Measurements from ENCODE around the gene THSD7A. TPM values are rescaled to one million over a fixed set of nuclear protein-coding genes. Genes with fewer than 3 reads are reported as not detected.

Gene THSD7A
- total and polyA plus RNA-seq, 9 of the 15 experiments (the other 6 are each of a cell fraction or from before 2014, with no cell fraction given): 0.01 to 0.02 TPM; not detected in 7

GRCh38 chr7:11473220-11473619 is 358.8 kb downstream of the THSD7A start:
- 0% methylated on average over 2 of the region's 2 CpGs for WGBS (ENCODE audit: insufficient coverage, low coverage, missing lambda C conversion rate)
- Histone ChIP-seq H3K27me3 (ENCODE audit: control insufficient read depth in 2 of 2, insufficient read depth in 2 of 2, low read length in 2 of 2) (no peaks in the 10 kb centered on the region), H3K36me3 (ENCODE audit: control insufficient read depth, insufficient read depth, low read length) (no peaks in the 10 kb centered on the region), H3K9me1 (ENCODE audit: control insufficient read depth, insufficient read depth, low read length) (no peaks in the 10 kb centered on the region), H3K9ac (ENCODE audit: insufficient read depth in 1 of 2, low read depth in 2 of 2, low read length in 2 of 2) (no peak overlapping the region), H3K4me3 (no peak overlapping the region), H3K4me2 (ENCODE audit: insufficient read depth, low read length) (no peak overlapping the region), H3K4me1 (replicated peaks in 1 of 2; ENCODE audit: control insufficient read depth in 2 of 2, insufficient read depth in 2 of 2, low read length in 2 of 2) (no peaks in the 10 kb centered on the region), H3K79me2 (ENCODE audit: control insufficient read depth, insufficient read depth, low read length) (no peaks in the 10 kb centered on the region), H3K27ac (ENCODE audit: extremely low read depth, low read depth, low read length) (no peak overlapping the region), H4K20me1 (replicated peaks; ENCODE audit: control insufficient read depth, insufficient read depth, low read length) (no peaks in the 10 kb centered on the region), H3K9me3 (replicated peaks; ENCODE audit: control insufficient read depth, insufficient read depth, low read depth, low read length) (no peaks in the 10 kb centered on the region; the same call in 1 of the 2 replicates), H2AFZ (ENCODE audit: low read depth, low read length) (no peak overlapping the region)
- ATAC-seq: no peak
- intact Hi-C loops (cut with micrococcal nuclease): no loop called here
- ChIA-PET CTCF (ENCODE audit: low intra/inter-chr PET ratio) (no interaction called here), POLR2A (interaction anchor here (0.6 kb wide), 1 partner anchor 1639 kb away, joined by 5 read pairs; no protein-coding TSS in a partner anchor)
- TF ChIP-seq HIVEP1 (CRISPR knock-in tag; IDR thresholded peaks at IDR 0.05) (no peak), DMBX1 (CRISPR knock-in tag; IDR thresholded peaks at IDR 0.05; ENCODE audit: borderline replicate concordance) (no peak), ARID3B (CRISPR knock-in tag; IDR thresholded peaks at IDR 0.05; ENCODE audit: borderline replicate concordance) (no peak), JUND (IDR thresholded peaks at IDR 0.05; ENCODE audit: borderline replicate concordance, low read depth, low read length) (no peak), JUND (tag; IDR thresholded peaks at IDR 0.05; ENCODE audit: borderline replicate concordance, low read depth, low read length) (no peak), SMAD4 (CRISPR knock-in tag; conservative IDR thresholded peaks at IDR 0.05) (no peak), NR2C1 (IDR thresholded peaks at IDR 0.05) (no peak), NR2C1 (tag; IDR thresholded peaks at IDR 0.05) (no peak), ZBTB43 (CRISPR knock-in tag; IDR thresholded peaks at IDR 0.05) (no peak), SIX5 (IDR thresholded peaks at IDR 0.05; ENCODE audit: borderline replicate concordance in 1 of 2, insufficient read depth in 1 of 2, low read depth in 1 of 2, low read length in 2 of 2) (no peak), PURB (CRISPR knock-in tag; IDR thresholded peaks at IDR 0.05; ENCODE audit: low read depth) (no peak), NKRF (IDR thresholded peaks at IDR 0.05; ENCODE audit: borderline replicate concordance) (no peak), NFE2L1 (tag; IDR thresholded peaks at IDR 0.05; ENCODE audit: borderline replicate concordance, low read depth) (no peak)
- TF ChIP-seq, protein P1, sequence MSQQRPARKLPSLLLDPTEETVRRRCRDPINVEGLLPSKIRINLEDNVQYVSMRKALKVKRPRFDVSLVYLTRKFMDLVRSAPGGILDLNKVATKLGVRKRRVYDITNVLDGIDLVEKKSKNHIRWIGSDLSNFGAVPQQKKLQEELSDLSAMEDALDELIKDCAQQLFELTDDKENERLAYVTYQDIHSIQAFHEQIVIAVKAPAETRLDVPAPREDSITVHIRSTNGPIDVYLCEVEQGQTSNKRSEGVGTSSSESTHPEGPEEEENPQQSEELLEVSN (IDR thresholded peaks at IDR 0.05; ENCODE audit: borderline replicate concordance in 1 of 2, extremely low read depth in 1 of 2, insufficient read depth in 1 of 2, insufficient read length in 1 of 2, low read depth in 1 of 2, low read length in 1 of 2, poor library complexity in 1 of 2, severe bottlenecking in 1 of 2): no peak
- no peak for FAIRE-seq
- BruUV-seq (replicated peaks): no TSS peak
- no peak for DNase-seq (ENCODE audit: extremely low read depth in 1 of 4, low spot score in 3 of 4)
- in situ Hi-C loops (cut with MboI): no loop called here
